GM18861 (cell line): ENCODE data around the gene CBLN3.
"Not testable (repeated sequence)": the region's sequence is repeated elsewhere in the genome, so short reads cannot be mapped to it uniquely, and the experiment has no call there.

ENCODE experiments used
- ATAC-seq: cut with Tn5 transposase; IDR thresholded peaks from one replicate; pipeline ENCODE4 v1.9.1; 2021; ENCODE audit not compliant: unreplicated experiment

Gene CBLN3

DNA sequence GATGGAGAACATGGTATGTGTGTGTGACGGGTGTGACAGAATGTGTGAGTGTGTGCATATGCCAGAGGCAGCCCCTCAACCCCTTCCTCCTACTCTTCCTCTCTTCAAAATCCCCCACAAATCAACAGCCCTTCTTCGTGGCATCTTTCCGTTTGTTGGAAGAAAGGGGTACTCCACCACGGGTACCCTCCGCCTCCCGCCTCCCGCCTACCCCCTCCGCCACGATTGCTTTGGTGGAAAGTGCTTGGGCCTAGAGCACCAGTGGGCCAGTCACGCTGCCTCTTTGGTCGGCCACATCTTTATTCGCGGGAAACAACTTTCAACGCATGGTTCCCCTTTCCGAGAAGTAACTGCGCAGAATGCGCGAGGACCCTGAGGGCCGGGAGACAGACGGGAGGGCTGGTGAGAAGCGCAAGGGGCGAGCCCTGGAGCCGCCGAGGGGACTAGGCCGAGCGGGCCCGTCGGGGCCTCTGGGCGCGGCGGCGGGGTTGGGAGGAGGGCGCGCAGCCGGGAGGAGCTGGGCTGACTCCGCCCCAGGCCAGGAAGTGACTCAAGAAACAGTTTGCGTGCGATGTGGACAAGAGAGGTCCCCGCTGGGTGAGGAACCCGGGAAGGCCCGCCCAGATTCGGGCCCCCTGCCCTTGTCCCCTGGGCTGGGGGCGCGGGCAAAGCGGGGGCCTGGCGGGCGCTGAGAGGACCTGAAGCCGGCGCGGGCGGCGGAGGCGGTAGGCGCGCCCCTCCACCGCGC lies at the start of gene CBLN3, which contains the start of gene KHNYN:
Gene CBLN3, minus strand, starts transcription at position 274 of the 748 bp plus-strand sequence. CDS start 614 bp downstream, outside the sequence.
Gene KHNYN, plus strand, starts transcription at position 560 of the 748 bp plus-strand sequence. CDS start 777 bp downstream, outside the sequence.
- ATAC-seq, result peak; percentile 72

DNA sequence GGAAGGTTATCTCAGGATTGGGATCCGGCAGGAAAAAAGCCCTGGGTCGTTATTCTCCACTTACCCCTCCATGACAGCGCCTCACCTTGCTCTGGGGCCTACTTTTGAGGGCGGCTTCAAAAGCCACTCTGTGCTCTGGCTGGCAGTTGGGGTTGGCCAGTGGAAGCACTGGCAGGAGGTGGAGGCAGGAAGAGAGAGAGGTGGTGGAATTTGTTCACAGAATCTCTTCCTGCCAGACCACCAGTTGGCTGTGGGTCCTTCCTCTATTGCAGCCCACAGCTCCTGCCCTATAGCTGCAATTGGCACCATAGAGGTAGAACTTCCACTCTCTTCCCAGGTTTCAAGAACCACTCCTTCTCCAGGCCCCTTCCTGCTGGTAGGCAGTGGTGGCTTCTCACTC lies 45.8 kb upstream of the CBLN3 start:
- ATAC-seq, result no peak

DNA sequence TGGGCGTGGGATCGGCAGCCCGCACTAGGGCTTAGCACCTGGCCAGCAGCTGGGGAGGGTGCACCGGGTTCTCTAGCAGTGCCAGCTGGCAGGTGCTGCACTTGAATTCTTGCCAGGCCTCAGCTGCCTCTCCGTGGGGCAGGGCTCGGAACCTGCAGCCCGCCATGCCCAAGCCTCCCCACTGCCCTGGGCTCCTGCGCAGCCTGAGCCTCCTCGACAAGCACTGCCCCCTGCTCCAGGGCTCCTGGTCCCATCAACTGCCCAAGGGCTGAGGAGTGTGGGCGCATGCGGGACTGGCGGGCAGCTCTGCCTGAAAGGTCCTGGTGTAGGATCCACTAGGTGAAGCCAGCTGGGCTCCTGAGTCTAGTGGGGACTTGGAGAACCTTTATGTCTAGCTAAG lies 43.7 kb upstream of the CBLN3 start:
- ATAC-seq, result no peak

DNA sequence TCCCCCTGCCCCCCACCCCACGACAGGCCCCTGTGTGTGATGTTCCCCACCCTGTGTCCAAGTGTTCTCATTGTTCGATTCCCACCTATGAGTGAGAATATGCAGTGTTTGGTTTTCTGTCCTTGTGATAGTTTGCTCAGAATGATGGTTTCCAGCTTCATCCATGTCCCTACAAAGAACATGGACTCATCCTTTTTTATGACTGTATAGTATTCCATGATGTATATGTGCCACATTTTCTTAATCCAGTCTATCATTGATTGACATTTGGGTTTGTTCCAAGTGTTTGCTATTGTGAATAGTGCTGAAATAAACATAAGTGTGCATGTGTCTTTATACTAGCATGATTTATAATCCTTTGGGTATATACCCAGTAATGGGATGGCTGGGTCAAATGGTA lies 41.0 kb upstream of the CBLN3 start:
- ATAC-seq, result not testable (repeated sequence)

DNA sequence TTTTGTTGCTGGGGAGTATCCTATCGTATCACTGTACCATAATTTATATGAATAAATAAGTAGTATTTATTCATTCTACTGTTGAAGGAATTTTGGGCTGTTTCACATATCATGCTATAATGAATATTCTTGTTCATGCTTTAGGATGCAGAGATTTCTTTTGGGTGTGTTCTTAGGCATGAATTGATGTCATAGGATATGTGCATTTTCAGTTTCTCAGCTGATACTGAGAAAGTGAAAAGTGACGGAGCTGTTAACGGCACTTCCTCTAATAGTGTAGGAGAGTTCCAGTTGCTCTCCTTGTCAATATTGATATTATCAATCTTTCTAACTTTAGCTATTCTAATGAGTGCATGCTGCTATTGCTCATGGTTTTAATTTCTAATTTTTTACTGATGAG lies 36.3 kb upstream of the CBLN3 start:
- ATAC-seq, result no peak

DNA sequence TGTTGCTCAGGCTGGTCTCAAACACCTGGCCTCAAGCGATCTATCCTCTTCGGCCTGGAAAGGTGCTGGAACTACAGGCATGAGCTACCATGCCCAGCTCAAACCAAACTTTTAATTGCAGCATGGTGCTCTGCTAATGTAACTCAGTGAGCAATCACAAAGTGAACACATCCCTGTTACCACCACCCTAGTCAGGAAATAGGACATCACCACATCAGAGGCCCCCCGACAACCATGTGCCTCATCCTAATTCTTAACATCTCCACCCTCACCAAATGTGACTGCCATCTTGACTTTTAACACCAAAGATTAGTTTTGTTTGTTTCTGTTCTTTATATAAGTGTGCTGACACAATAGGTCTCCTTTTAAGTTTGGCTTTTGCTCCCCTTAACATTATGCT lies 35.9 kb upstream of the CBLN3 start:
- ATAC-seq, result no peak

DNA sequence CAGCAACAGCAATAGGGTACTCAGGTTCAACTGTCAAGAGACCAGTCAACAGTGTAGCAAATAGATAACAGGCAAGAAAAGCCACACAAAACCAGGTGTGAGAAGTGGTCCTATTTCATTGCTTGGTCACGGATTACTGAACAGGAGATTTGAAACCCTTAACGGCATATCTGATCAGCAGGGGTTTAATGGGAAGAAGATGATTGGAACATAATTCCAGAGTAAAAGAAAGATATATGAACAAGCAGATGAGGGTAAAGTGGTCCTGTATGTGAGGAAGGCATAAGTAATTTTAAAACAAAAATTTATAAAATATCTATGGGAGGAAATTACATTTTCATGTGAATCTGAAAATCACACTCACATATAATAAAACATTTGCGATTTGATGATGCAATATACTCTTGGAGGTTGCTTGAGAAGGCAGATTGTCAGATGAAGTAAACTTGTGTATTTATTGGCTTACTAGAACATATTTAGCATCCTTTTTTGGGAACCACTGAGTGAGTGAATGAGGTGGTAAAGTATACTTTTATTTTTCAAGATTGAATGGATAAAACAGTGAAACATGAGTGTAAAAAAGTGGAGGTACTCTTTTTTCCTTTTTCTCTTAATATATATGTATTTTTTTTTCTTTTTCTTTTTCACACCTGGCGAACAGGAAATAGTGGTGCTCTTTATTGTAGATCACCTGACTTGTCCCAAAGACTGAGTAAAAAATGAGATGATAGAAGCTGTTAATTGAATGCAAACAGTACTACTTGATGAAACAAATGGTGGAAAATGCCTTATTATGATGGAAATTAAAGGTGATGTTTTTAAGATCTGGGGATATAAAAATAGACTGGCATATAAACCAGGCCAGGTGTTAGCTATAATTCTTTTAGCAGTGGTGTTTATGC lies 34.7 kb upstream of the CBLN3 start:
- no peak for ATAC-seq

DNA sequence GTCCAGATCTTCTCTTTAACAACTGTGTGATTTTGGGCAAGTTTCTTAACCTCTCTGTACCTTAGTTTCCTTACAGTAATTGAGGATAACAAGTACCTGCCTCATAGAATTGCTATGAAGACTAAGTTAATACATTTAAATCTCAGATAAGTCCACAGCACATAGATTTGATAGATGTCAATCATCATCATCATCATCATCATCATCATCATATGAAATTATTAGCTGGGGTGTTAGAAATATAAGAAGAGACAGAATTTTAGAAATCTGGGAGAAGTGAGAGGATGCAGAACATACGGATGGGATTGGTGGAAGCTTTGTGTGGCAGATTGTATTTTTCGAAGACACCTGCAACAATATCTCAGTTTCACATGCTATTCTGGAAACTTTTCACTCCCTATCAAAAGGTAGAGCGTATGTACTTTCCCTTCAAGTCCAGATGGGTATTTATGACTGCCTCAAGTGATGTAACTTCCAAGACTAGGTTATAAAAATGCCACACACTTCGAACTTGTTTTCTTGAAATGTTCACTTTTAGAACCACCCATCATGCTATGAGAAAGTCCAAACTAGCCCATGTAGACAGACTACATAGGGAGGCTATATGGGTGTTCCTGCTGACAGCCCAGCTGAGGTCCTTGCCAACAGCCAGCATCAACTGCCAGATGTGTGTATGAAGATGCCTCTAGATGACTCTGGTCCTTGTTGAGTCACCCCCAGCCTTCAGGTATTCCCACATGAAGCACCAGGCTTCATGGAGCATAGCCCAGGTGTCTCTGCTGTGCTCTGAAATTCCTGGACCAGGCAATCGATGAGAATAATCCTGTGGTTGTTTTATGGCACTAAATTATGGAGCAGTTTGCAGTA lies 33.8 kb upstream of the CBLN3 start:
- no peak for ATAC-seq

DNA sequence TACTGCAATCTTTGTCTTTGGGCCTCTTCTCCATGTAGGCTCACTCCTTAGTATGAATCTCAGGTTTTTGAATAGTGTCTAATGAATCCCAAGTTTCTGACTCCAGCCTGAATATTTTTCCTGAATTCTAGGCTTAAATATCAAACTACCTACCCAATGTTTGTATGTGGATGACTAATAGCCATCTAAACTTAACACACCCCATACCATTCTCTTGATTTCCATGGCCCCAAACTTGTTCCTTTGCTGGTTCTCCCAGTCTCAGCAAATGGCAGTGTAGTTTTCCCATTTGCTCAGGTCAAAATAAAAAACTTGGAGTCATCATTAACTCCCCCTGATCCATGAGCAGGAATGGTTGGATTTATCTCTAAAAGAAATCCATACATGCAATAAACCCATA lies 31.9 kb upstream of the CBLN3 start:
- no peak for ATAC-seq

DNA sequence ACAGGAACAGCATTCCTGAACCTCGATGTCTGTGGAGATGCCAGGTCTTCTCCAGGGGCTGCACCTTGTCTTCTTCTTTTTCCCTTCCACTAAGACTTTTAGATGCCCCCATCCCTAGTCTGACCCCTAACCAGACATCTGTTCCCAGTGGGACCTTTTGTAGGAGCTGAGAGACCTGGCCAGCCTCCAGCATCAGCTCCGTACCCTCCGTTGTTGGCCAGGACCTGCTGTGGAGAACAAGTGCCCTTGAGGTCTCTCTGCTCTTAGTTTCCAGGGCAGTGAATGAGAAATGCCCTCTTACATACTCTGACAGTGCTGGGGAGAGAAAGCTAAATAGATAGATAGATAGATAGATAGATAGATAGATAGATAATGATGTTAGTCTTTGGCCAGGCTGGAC lies 29.9 kb upstream of the CBLN3 start:
- ATAC-seq, result no peak

DNA sequence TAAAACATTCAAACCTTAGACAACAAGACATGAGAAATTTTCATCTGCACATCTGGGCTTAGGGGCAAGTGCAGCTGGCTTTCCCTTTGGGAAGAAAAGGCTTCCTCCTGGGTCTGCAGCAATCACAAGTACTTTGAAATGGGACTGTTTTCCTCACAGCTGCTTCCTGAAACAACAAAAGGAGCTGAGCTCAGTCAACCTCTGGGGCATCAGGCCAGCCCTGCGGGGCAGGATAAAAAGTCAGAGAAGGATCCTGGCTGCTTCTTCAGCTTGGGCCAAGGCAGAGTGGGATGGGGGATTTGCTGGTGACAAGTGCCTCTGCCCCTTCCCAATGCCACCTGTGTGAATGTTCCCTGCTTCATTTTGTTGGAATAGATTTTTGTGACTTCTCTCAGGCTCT lies 29.3 kb upstream of the CBLN3 start:
- no peak for ATAC-seq

DNA sequence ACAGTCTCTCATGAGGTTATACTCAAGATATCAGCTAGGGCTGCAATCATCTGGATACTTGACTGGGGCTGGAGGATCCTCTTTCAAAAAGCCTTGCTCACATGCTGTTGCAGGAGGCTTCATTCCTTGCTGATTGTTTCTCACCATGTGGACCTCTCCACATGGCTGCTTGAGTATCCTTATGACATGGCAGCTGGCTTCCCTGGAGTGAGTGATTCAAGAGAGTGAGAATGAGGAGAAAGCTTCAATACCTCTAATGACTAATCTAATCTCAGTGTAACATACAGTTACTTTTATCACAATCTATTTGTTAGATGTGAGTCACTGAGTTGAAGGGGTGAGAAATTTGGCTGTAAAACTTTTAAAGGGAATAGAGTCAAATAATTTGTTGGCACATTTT lies 27.5 kb upstream of the CBLN3 start:
- no peak for ATAC-seq

DNA sequence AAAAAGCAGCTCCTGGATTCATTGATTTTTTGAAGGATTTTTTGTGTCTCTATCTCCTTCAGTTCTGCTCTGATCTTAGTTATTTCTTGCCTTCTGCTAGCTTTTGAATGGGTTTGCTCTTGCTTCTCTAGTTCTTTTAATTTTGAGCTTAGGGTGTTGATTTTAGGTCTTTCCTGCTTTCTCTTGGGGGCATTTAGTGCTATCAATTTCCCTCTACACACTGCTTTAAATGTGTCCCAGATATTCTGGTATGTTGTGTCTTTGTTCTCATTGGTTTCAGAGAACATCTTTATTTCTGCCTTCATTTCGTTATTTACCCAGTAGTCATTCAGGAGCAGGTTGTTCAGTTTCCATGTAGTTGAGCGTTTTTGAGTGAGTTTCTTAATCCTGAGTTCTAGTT lies 21.4 kb upstream of the CBLN3 start:
- not testable (repeated sequence) for ATAC-seq

DNA sequence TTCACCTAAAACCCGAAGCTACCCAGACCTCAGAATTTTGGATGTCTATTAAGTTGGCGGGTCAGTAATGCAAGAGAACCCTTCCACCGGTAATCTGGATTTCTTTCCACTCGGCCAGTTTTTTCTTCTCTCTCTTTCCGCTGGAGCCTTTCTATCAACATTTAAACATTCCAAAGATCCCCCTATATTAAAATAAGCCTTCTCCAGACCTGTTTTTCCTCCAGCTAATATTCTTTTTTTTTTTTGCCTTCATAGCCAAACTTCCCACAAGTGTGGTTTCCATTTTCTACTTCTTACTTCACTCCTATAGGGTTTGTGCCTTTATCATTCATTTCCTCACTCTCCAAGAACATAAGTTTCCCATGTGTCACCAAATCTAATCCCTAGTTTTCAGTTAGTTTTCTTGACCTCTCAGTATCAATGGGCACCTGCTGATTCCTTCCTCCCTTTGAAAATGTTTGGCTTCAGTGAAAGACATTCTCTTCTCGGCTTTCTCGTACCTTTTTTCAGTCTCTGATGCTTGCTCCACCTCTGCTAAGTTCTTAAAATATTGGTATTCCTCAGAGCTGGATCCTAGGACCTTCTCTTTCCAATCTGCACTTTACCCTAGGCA lies 13.7 kb upstream of the CBLN3 start:
- ATAC-seq, result no peak

DNA sequence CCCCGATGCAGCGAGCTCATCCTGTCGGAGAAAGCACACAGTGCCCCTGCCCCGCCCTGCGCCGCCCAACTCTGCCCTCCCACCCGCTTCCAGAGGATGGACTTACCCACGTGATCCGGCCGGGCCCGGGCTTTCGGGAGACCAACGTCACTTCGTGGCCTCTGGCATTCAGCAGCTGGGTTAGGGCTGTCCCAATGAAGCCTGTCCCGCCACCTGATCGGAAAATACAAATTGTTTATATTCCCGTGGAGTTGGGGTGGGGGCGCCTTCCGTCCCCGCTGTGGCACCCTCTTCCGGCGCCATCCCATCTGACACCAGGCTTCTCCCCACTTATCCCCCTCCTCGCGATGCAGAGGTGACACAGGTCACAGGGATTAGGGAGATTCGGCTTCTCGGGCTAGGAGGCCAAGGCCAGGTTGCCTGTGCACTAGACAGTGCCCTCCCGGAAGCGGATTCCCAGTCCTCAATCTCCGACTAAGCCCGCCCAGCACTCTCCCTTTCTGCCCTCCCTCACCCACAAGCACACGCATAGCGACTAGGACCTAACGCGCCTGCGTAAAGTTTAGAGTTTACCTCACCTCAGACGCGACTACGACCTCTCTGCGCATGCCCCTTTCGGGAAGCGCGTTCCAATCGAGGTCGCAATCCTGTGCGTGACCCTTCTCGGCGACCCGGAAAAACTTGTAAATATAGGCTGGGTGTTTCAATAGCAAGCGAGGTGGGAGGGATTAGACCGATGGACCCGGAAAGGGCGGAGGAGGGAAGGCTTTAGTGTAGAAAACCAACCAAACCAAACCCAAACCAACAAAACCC lies 13.0 kb upstream of the CBLN3 start, which contains the start of gene SDR39U1:
Gene SDR39U1, minus strand, starts transcription at position 537 of the 813 bp plus-strand sequence. Its CDS starts 7 bp downstream, at position 530.
- ATAC-seq, result peak; percentile 88

DNA sequence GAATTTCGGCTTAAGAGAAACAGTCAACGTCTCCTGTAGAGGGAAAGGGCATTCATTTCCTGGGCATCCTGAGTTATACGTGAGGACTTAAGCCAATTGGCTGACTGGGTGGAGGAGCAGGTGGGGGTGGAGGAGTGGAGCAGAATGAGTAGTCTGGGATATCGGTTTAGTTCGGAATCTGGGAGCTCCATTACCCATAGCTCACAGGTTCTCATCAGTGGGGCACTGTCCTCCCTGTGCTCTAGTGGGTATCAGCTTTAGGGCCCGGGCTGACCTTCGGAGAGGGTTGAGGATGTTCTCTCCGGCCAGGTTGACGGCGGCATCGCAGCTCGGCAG lies 12.4 kb upstream of the CBLN3 start:
- ATAC-seq, result no peak

DNA sequence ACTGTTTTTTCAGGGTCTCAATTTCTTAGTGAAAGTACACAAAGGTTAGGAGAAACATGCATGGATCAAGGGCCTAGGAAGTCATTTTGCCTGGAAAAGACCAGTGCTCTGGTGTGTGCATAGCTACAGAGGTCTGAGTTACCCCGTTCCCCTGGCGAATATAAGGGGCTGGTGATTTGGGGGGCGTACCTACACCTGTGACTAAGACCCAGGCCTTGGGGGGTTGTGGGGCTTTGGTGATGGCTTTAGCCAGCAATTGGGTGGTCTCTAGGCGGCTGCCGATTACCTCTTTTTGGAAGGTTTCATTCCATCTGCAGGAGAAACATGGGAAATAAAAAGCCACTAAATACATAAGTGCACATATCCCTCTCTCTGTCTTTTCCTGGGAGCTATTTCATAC lies 12.0 kb upstream of the CBLN3 start:
- no peak for ATAC-seq

DNA sequence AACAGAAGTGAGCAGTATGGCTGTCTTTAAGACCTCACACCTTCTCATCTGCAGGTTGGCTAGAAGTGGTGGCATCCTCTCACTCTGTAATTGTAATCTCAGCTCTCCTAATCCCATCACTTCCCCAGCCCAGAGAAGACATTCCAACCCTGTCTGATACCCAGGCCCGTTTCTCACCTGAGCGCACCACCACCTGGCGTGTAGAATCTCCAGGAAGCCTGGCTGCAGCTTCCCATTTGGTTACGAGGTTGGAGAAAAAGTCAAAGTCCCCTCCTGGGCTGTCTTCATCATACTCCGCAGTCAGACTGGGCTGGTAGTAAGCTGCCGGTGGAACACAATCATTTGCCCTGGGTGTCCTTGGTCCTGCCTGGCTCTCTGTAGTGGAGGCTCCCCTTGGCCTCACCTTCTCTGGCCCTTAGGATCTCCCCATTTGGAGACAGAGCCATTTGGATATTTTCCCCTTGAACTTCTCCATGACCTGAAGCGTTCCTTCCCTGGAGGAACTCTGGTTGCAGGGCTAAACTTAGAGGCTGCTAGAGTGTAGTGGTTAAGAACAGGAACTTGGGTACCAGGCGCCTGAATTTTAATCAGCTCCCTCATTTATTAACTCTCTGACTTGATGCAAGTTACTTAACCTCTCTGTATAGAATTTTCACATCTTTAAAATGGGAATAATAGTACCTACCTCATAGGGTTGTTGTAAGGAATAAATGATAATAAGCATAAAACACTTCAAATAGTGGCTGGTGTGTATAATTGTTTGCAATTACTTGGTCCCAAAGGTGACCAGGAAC lies 11.3 kb upstream of the CBLN3 start:
- ATAC-seq, result no peak
